Stomach (tissue), 9 donors: ENCODE measurements around the gene KCNT2. TPM values are rescaled to one million over a fixed set of nuclear protein-coding genes. Genes with fewer than 3 reads are reported as not detected.
A peak's percentile ranks its signal among the peaks of the same experiment; 100 is the strongest.

ENCODE experiments used
- DNase-seq, 2 donors: peaks; one replicate each; pipeline versions ENCODE4 v3.0.0 to v3.0.0-alpha.2; 2013 to 2019
- H3K27ac ChIP-seq, 5 donors: fragments of 200-600 bp in 4 of 5; sonication (generic) in 4 of 5; one replicate each; pipeline ENCODE4 v1.5.1; 2013 to 2019; ENCODE audit warnings: mild to moderate bottlenecking in 1 of 5, moderate library complexity in 1 of 5
- H3K27me3 ChIP-seq, 3 donors: fragments of 200-600 bp; sonication (generic); one replicate each; pipeline ENCODE4 v1.5.1; 2017 to 2019; ENCODE audit warnings: mixed run types in 1 of 3
- H3K36me3 ChIP-seq, 4 donors: fragments of 200-600 bp; sonication (generic); 1 replicate in 3 of 4; 2 replicates in 1 of 4; pipeline ENCODE4 v1.5.1; 2016 to 2019
- H3K4me1 ChIP-seq, 4 donors: fragments of 200-600 bp; sonication (generic); one replicate each; pipeline ENCODE4 v1.5.1; 2016 to 2019
- H3K4me3 ChIP-seq, 4 donors: fragments of 200-600 bp; sonication (generic) in 3 of 4; one replicate each; pipeline ENCODE4 v1.5.1; 2016 to 2019; ENCODE audit warnings: mild to moderate bottlenecking in 1 of 4
- H3K9me3 ChIP-seq, 4 donors: fragments of 200-600 bp; sonication (generic); one replicate each; pipeline ENCODE4 v1.5.1; 2016 to 2019
- CTCF ChIP-seq, 7 experiments: fragments of 450-650 bp in 4 of 7; fragments of 200-600 bp in 3 of 7; sonication (generic) in 3 of 7; IDR thresholded peaks; one replicate each; pipeline ENCODE4 v1.5.1; 2016 to 2019; ENCODE audit warnings: antibody characterized with exemption in 7 of 7, control low read depth in 2 of 7, mild to moderate bottlenecking in 1 of 7
- EP300 ChIP-seq: sonication (generic); formaldehyde crosslinking; IDR thresholded peaks from one replicate; pipeline ENCODE4 v1.6.1; 2017; ENCODE audit warnings: antibody characterized with exemption
- POLR2A ChIP-seq, 4 donors: fragments of 450-650 bp; IDR thresholded peaks; one replicate each; pipeline ENCODE4 v1.6.1; 2016; ENCODE audit warnings: antibody characterized with exemption in 4 of 4, control low read depth in 2 of 4, mild to moderate bottlenecking in 1 of 4, moderate library complexity in 1 of 4
- POLR2AphosphoS5 ChIP-seq, 3 donors: sonication (generic); formaldehyde crosslinking; IDR thresholded peaks; one replicate each; pipeline ENCODE4 v1.6.1; 2016; ENCODE audit warnings: antibody characterized with exemption in 3 of 3
- WGBS, 5 donors: extraction: QIAGEN DNeasy Blood & Tissue Kit in 3 of 5; methylation state at CpG; one replicate each; pipeline versions ENCODE4 v1.1.5 to v1.1.7; 2013 to 2018; 5-methylcytosine and 5-hydroxymethylcytosine counted together
- intact Hi-C: fragments of 100-400 bp; cut with DNase I; formaldehyde crosslinking; loops from one replicate; pipeline ENCODE4 v1.15.1; 2023; ENCODE audit warnings: low total_unique reads
- polyA plus RNA-seq, 3 donors: library from polyadenylated mRNA; stranded (reverse); fragments of 200-250 nt; gene quantifications; one replicate each; pipeline ENCODE4 v1.2.3, GENCODE V29; 2013
- small RNA-seq, 4 donors: library from RNA; depleted of rRNA; stranded (forward); fragments of <200 nt; gene quantifications; one replicate each; pipeline ENCODE3, GENCODE V24; 2016
- total RNA-seq, 5 donors: library from RNA; depleted of rRNA; stranded (reverse); fragments of >200 nt; gene quantifications; one replicate each; pipeline versions ENCODE4 v1.1.0 to v1.2.3, GENCODE V29; 2014 to 2016
- donor health status: healthy with polysubstance abuse.
- donor health status: Bipolar disorder and iron deficiency.
- donor health status: healthy.

Gene KCNT2
- total and polyA plus RNA-seq, 8 donors, result 0.29 to 32.3 (median 0.93) TPM

GRCh38 chr1:196183941-196184340, 424.3 kb downstream of the KCNT2 start:
- WGBS, 5 donors, result 89 to 94% (median 91%) methylated on average over 8 of the region's 8 CpGs
- Histone ChIP-seq H3K4me1 (no peaks in the 10 kb centered on the region), H3K9me3 (peaks cover 0 to 3% (median 0%) of the 10 kb centered on the region in 4 donors), H3K27me3 (no peaks in the 10 kb centered on the region), H3K36me3 (no peaks in the 10 kb centered on the region), H3K4me3 (no peak overlapping the region), H3K27ac (no peak overlapping the region)
- intact Hi-C loops, result no loop called here
- no peak for TF ChIP-seq POLR2AphosphoS5 (IDR thresholded peaks at IDR 0.05)
- no peak for TF ChIP-seq CTCF (IDR thresholded peaks at IDR 0.05)
- no peak for TF ChIP-seq POLR2A (IDR thresholded peaks at IDR 0.05)
- TF ChIP-seq EP300, result no peak
- no peak for DNase-seq

GRCh38 chr1:196181594-196181878, 426.7 kb downstream of the KCNT2 start:
- Histone ChIP-seq H3K36me3 (no peaks in the 10 kb centered on the region), H3K4me1 (no peaks in the 10 kb centered on the region), H3K27me3 (no peaks in the 10 kb centered on the region), H3K27ac (no peak overlapping the region), H3K9me3 (no peaks in the 10 kb centered on the region), H3K4me3 (no peak overlapping the region)
- intact Hi-C loops, result no loop called here
- no peak for TF ChIP-seq POLR2A (IDR thresholded peaks at IDR 0.05)
- no peak for TF ChIP-seq POLR2AphosphoS5 (IDR thresholded peaks at IDR 0.05)
- no peak for TF ChIP-seq EP300
- TF ChIP-seq CTCF (IDR thresholded peaks at IDR 0.05), result no peak
- DNase-seq, result peak in 1 of 2 donors; percentile 3

- H3K27ac ChIP-seq, result no peak overlapping the region
- H3K27me3 ChIP-seq, result no peaks in the 10 kb centered on the region
- intact Hi-C loops, result no loop called here
- WGBS, 5 donors, result 13 to 48% (median 22%) methylated on average over 1 of the region's 1 CpG
- no peaks in the 10 kb centered on the region for H3K4me1 ChIP-seq
- H3K9me3 ChIP-seq, result no peaks in the 10 kb centered on the region
- H3K4me3 ChIP-seq, result no peak overlapping the region
- TF ChIP-seq POLR2A (IDR thresholded peaks at IDR 0.05) (no peak), EP300 (no peak), POLR2AphosphoS5 (IDR thresholded peaks at IDR 0.05) (no peak), CTCF (IDR thresholded peaks at IDR 0.05) (no peak)
- DNase-seq, result peak in 1 of 2 donors; percentile 6
- no peaks in the 10 kb centered on the region for H3K36me3 ChIP-seq
These were observed 427.2 kb downstream of the KCNT2 start for GRCh38 chr1:196180847-196181593.

- intact Hi-C loops, result no loop called here
- Histone ChIP-seq H3K27ac (no peak overlapping the region), H3K4me3 (no peak overlapping the region), H3K4me1 (no peaks in the 10 kb centered on the region), H3K9me3 (no peaks in the 10 kb centered on the region), H3K27me3 (no peaks in the 10 kb centered on the region), H3K36me3 (no peaks in the 10 kb centered on the region)
- DNase-seq, result no peak
- TF ChIP-seq POLR2AphosphoS5 (IDR thresholded peaks at IDR 0.05) (no peak), CTCF (IDR thresholded peaks at IDR 0.05) (no peak), POLR2A (IDR thresholded peaks at IDR 0.05) (no peak), EP300 (no peak)
- WGBS, 5 donors, result 49 to 73% (median 61%) methylated on average over 3 of the region's 3 CpGs
These were observed 430.1 kb downstream of the KCNT2 start for GRCh38 chr1:196178083-196178635.

Small RNA genes within 50 kb of the gene (small RNA-seq; reads per million reads assigned to genes)
- gene MIR4735, result 0 reads per million in 4 donors

Other genes starting within 250 kb of the KCNT2 start
- gene CFH, start 43.6 kb upstream of the KCNT2 start, total RNA-seq, result 100 to 1,000 TPM in 2 of 5 donors, 10 to 100 TPM in 2, 1 to 10 TPM in 1; 5.5 to 198 (median 44.3) TPM
- gene CFH, start 43.6 kb upstream of the KCNT2 start, polyA plus RNA-seq, result 10 to 100 TPM; 17.1 to 57.9 (median 31.4) TPM
- gene CFHR3, start 166.4 kb upstream of the KCNT2 start, total RNA-seq, result under 1 TPM in 1 of 5 donors, not detected in 4; 0.73 TPM
- gene CFHR3, start 166.4 kb upstream of the KCNT2 start, polyA plus RNA-seq, result not detected
- not detected for gene CFHR1, start 211.3 kb upstream of the KCNT2 start, total RNA-seq
- not detected for gene CFHR1, start 211.3 kb upstream of the KCNT2 start, polyA plus RNA-seq